ENCODE measurements around the gene P2RY14. TPM values are rescaled to one million over a fixed set of nuclear protein-coding genes. Genes with fewer than 3 reads are reported as not detected.

Gene P2RY14
- total and polyA plus RNA-seq, 10 of the 15 experiments (the other 5 are each of a cell fraction or from before 2014, with no cell fraction given): 0.06 to 0.37 (median 0.28) TPM; not detected in 7

DNA sequence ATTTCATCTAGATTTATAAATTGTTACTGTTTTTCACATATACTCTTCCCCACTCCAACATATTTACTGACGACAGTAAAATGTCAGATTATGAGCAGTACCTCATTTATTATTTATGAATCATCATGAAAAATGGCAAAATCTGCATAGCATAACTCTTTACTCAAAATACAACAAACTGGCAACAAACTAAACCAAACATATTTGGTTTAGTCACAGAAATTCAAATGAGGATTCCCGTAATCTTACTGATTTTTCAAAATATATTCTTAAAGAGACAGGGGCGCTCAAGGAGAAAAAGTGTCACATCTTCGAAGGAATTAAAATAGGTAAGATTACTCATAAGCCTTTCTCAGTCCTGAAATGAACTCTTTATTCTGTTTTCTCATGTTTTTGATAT, 41.3 kb upstream of the P2RY14 start:
- no peak overlapping the region for H3K27ac ChIP-seq (ENCODE audit: control insufficient read depth, insufficient read depth)
- no peak for ATAC-seq
- RAD21 ChIA-PET (ENCODE audit: unreplicated experiment): no interaction called here
- no TSS peak for BruUV-seq (replicated peaks)
- WGBS (ENCODE audit: insufficient coverage, insufficient replicate concordance, low lambda C conversion rate, missing lambda C conversion rate): 37% methylated on average over 4 of the region's 4 CpGs
- H2AFZ ChIP-seq (ENCODE audit: control insufficient read depth, low read depth, low read length): no peak overlapping the region
- POLR2A ChIA-PET: no interaction called here
- TF ChIP-seq ZNF207 (IDR thresholded peaks at IDR 0.05; ENCODE audit: borderline replicate concordance) (no peak), ZNF217 (IDR thresholded peaks at IDR 0.05) (no peak)
- H3K9ac ChIP-seq (ENCODE audit: control insufficient read depth, insufficient read depth, low read length): no peak overlapping the region
- no peak overlapping the region for H3K4me3 ChIP-seq
- H3K4me2 ChIP-seq (ENCODE audit: control insufficient read depth, insufficient read depth): no peak overlapping the region
- H3K9me3 ChIP-seq (replicated peaks; ENCODE audit: control insufficient read depth, insufficient read depth, low read length): no peaks in the 10 kb centered on the region
- no peaks in the 10 kb centered on the region for H3K79me2 ChIP-seq (ENCODE audit: control insufficient read depth, insufficient read depth, low read length)
- SMC1A ChIA-PET (ENCODE audit: uncharacterized antibody, unreplicated experiment): interaction anchor here (1.5 kb wide), 1 partner anchor 28 kb away, joined by 5 read pairs; no protein-coding TSS in a partner anchor
- no peak for DNase-seq (ENCODE audit: low read depth, low spot score)
- H3K27me3 ChIP-seq (replicated peaks in 1 of 2; ENCODE audit: control insufficient read depth in 2 of 2, insufficient read depth in 2 of 2, low read length in 1 of 2): no peaks in the 10 kb centered on the region; a peak in 2 of 4 replicates
- no peaks in the 10 kb centered on the region for H3K4me1 ChIP-seq (ENCODE audit: control insufficient read depth, insufficient read depth, low read length)
- intact Hi-C loops (cut with micrococcal nuclease; ENCODE audit: unreplicated experiment): no loop called here
- FAIRE-seq: no peak
- no peaks in the 10 kb centered on the region for H4K20me1 ChIP-seq (ENCODE audit: control insufficient read depth, insufficient read depth)
- no peaks in the 10 kb centered on the region for H3K36me3 ChIP-seq (ENCODE audit: control insufficient read depth in 2 of 2, insufficient read depth in 2 of 2, low read length in 1 of 2)
- in situ Hi-C loops (cut with MboI): no loop called here
- CTCF ChIA-PET: interaction anchor here (1.5 kb wide), 1 partner anchor 8 kb away, joined by 3 read pairs; no protein-coding TSS in a partner anchor

- Histone ChIP-seq H4K20me1 (ENCODE audit: control insufficient read depth, insufficient read depth) (no peaks in the 10 kb centered on the region), H3K27ac (ENCODE audit: control insufficient read depth, insufficient read depth) (no peak overlapping the region), H3K9ac (ENCODE audit: control insufficient read depth, insufficient read depth, low read length) (no peak overlapping the region), H3K79me2 (ENCODE audit: control insufficient read depth, insufficient read depth, low read length) (no peaks in the 10 kb centered on the region), H3K4me2 (ENCODE audit: control insufficient read depth, insufficient read depth) (no peak overlapping the region), H2AFZ (ENCODE audit: control insufficient read depth, low read depth, low read length) (no peak overlapping the region), H3K4me1 (ENCODE audit: control insufficient read depth, insufficient read depth, low read length) (no peaks in the 10 kb centered on the region), H3K36me3 (ENCODE audit: control insufficient read depth in 2 of 2, insufficient read depth in 2 of 2, low read length in 1 of 2) (no peaks in the 10 kb centered on the region), H3K27me3 (replicated peaks in 1 of 2; ENCODE audit: control insufficient read depth in 2 of 2, insufficient read depth in 2 of 2, low read length in 1 of 2) (no peaks in the 10 kb centered on the region; a peak in 2 of 4 replicates), H3K9me3 (replicated peaks; ENCODE audit: control insufficient read depth, insufficient read depth, low read length) (no peaks in the 10 kb centered on the region), H3K4me3 (no peak overlapping the region)
- SMC1A ChIA-PET (ENCODE audit: uncharacterized antibody, unreplicated experiment): no interaction called here
- FAIRE-seq (no peak), ATAC-seq (no peak), DNase-seq (ENCODE audit: low read depth, low spot score) (no peak)
- in situ Hi-C loops (cut with MboI) (no loop called here), intact Hi-C loops (cut with micrococcal nuclease; ENCODE audit: unreplicated experiment) (no loop called here)
- 67% methylated on average over 7 of the region's 7 CpGs for WGBS (ENCODE audit: insufficient coverage, insufficient replicate concordance, low lambda C conversion rate, missing lambda C conversion rate)
- TF ChIP-seq SREBF1 (IDR thresholded peaks at IDR 0.05; ENCODE audit: low read length) (no peak), RUNX3 (IDR thresholded peaks at IDR 0.05; ENCODE audit: low read length) (no peak), CREM (IDR thresholded peaks at IDR 0.05; ENCODE audit: low read depth) (no peak), IRF3 (IDR thresholded peaks at IDR 0.05) (no peak), MTA2 (IDR thresholded peaks at IDR 0.05; ENCODE audit: low read depth) (no peak), CHD4 (IDR thresholded peaks at IDR 0.05) (no peak), ZNF274 (IDR thresholded peaks at IDR 0.05; ENCODE audit: insufficient read depth, insufficient read length) (no peak), SIX5 (IDR thresholded peaks at IDR 0.05; ENCODE audit: low read depth, low read length, severe bottlenecking) (no peak), E4F1 (IDR thresholded peaks at IDR 0.05; ENCODE audit: borderline replicate concordance, partially characterized antibody) (no peak), IRF5 (IDR thresholded peaks at IDR 0.05; ENCODE audit: borderline replicate concordance) (no peak)
- CTCF ChIA-PET: interaction anchor here (1.5 kb wide), 1 partner anchor 9 kb away, joined by 3 read pairs; no protein-coding TSS in a partner anchor
- POLR2A ChIA-PET: no interaction called here
- RAD21 ChIA-PET (ENCODE audit: unreplicated experiment): no interaction called here
- no TSS peak for BruUV-seq (replicated peaks)
These were observed 40.6 kb upstream of the P2RY14 start for GRCh38 chr3:151318991-151319390.

Data from GM12878 (cell line).